IPS-18a (cell line): Measurements from ENCODE around the gene MAML3.

Experiments used
- H3K27ac ChIP-seq: one replicate; pipeline ENCODE4 v1.5.1; 2013; ENCODE audit warnings: low read length
- H3K27me3 ChIP-seq: one replicate; pipeline ENCODE4 v1.6.1; 2013; ENCODE audit warnings: mild to moderate bottlenecking, low read length; ENCODE audit not compliant: control insufficient read depth, insufficient read depth
- H3K36me3 ChIP-seq: one replicate; pipeline ENCODE4 v1.6.1; 2013; ENCODE audit warnings: low read depth, low read length; ENCODE audit not compliant: control insufficient read depth
- H3K4me1 ChIP-seq: one replicate; pipeline ENCODE4 v1.6.1; 2013; ENCODE audit warnings: low read depth, low read length; ENCODE audit not compliant: control insufficient read depth
- H3K4me3 ChIP-seq: one replicate; pipeline ENCODE4 v1.5.1; 2013; ENCODE audit warnings: low read length
- H3K9ac ChIP-seq: one replicate; pipeline ENCODE4 v1.6.1; 2013; ENCODE audit warnings: mild to moderate bottlenecking, low read length, moderate library complexity
- H3K9me3 ChIP-seq: one replicate; pipeline ENCODE4 v1.6.1; 2013; ENCODE audit warnings: low read depth, low read length; ENCODE audit not compliant: control insufficient read depth

MAML3 gene

DNA sequence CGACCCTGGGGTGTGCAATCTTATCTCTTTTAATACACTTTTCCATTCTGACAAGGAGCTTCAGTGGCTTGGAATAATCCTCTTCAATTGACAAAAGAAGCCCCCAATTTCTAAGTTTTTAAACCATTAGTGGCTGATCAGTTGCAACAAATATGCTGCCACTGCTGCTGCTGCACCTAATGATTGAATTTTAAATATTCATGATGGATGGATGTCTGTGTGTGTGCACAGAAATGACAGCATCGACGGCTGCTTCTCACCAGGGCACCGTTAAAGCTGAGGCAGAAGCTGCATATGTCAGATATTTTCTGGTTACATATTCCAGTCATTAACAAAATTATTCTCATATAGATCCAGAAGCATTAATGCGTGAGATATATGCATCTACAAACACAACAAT, 306.0 kb downstream of the MAML3 start:
- H3K9ac ChIP-seq: no peak overlapping the region
- no peak overlapping the region for H3K4me3 ChIP-seq
- H3K9me3 ChIP-seq: no peaks in the 10 kb centered on the region
- H3K36me3 ChIP-seq: no peaks in the 10 kb centered on the region
- H3K27ac ChIP-seq: no peak overlapping the region
- no peaks in the 10 kb centered on the region for H3K27me3 ChIP-seq
- H3K4me1 ChIP-seq: peaks cover 31% of the 10 kb centered on the region

DNA sequence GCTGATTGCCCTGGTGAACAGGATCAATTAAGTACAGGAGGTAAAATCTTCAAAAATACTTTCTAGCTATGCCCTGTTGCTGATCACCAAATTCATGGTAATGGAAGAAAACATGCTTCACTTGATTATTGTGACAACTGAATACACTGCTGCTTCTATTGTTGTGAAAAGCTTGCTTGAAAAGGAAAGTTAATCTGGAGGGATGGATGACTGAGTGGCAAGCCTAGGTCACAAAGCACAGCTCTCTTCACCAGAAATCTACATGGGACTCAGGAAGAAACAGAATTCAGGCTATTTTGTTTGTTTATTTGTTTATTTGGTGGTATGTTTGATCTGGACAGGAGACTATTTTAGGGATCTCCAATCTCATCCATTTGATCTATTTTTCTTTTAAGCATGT, 306.4 kb downstream of the MAML3 start:
- Histone ChIP-seq H3K4me3 (no peak overlapping the region), H3K27ac (no peak overlapping the region), H3K36me3 (no peaks in the 10 kb centered on the region), H3K9ac (no peak overlapping the region), H3K4me1 (peaks cover 31% of the 10 kb centered on the region), H3K9me3 (no peaks in the 10 kb centered on the region), H3K27me3 (no peaks in the 10 kb centered on the region)

DNA sequence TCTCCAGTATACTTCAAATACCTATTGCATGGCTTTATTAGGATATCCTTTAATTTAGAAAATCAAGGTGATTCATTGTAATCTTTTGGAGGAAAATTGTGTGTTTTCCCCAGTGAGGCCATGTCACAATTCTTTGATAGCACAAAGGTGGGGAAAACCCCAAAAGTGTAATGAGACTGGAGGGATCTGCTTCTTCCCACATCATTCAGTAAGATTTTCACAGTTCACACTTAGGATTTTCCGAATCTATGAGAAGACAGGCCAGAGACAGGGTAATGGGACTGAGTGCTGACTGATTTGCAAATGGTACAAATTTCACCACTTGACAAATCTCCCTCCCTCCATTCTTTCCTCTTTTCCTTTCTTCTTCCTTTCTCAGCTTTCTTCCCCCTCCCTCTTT, 307.2 kb downstream of the MAML3 start:
- Histone ChIP-seq H3K27me3 (no peaks in the 10 kb centered on the region), H3K9ac (no peak overlapping the region), H3K27ac (no peak overlapping the region), H3K9me3 (no peaks in the 10 kb centered on the region), H3K4me3 (no peak overlapping the region), H3K36me3 (no peaks in the 10 kb centered on the region), H3K4me1 (peaks cover 31% of the 10 kb centered on the region)

DNA sequence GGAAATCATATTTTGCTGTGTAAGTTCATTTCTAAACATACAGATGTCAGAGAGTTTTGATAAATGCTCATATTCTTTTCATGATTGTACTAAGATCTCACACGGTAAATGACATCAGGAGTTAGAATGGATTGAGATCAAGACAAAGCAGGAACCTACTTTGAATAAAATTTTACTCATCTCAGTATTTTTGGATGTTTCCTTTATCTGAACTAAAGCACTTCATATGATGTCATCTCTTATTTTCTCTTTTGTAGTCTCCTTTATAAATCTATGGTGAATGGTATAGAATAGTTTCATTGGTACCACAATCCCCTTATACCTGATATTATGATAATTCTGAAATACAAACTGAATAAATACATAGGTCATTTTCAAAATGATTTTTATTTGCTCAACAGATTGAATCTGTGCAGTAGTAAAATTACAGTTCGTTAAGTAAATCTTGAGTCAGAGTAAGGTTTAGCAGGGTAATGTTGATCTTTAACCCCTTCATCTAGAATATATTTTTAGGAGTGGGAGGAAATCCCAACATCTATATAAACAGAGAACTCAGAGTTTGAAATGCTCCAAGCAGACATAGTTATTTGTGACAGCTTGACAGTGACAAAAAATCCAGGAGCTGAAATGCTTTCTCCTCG, 308.4 kb downstream of the MAML3 start:
- Histone ChIP-seq H3K27ac (no peak overlapping the region), H3K9me3 (no peaks in the 10 kb centered on the region), H3K4me3 (no peak overlapping the region), H3K4me1 (peaks cover 31% of the 10 kb centered on the region), H3K36me3 (no peaks in the 10 kb centered on the region), H3K9ac (no peak overlapping the region), H3K27me3 (no peaks in the 10 kb centered on the region)

DNA sequence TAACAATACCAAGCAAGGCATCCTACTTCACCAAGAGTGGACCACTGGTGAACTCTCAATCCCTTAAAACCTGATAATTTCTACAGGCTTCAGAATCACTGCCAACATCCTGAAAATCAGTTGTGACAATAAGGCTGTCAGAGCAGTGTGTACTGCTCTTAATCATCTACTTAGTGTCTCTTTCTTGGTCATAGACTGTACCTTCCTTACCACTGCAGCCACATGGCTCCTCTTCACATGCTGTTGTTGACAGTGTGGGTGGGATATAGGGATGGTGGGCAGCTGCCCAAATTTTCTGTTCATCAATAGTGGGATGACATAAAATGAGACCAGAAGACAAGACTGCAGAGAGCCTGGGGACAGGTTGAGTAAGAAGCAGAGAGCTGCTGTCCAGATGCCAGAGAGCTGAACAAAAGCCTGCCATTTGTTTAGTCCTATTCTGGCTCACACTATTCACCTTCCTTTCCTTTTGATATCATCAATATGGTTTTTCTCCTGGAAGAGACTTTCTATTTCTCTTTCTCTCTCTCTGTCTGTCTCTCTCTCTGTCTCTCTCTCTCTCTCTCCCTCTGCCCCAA, 309.4 kb downstream of the MAML3 start:
- H3K4me1 ChIP-seq: peaks cover 22% of the 10 kb centered on the region
- H3K9ac ChIP-seq: no peak overlapping the region
- no peak overlapping the region for H3K4me3 ChIP-seq
- H3K36me3 ChIP-seq: no peaks in the 10 kb centered on the region
- H3K27me3 ChIP-seq: no peaks in the 10 kb centered on the region
- no peaks in the 10 kb centered on the region for H3K9me3 ChIP-seq
- no peak overlapping the region for H3K27ac ChIP-seq

- no peak overlapping the region for H3K27ac ChIP-seq
- H3K27me3 ChIP-seq: no peaks in the 10 kb centered on the region
- peaks cover 17% of the 10 kb centered on the region for H3K4me1 ChIP-seq
Observed at GRCh38 chr4:139844057-139844456, 309.9 kb downstream of the MAML3 start.

DNA sequence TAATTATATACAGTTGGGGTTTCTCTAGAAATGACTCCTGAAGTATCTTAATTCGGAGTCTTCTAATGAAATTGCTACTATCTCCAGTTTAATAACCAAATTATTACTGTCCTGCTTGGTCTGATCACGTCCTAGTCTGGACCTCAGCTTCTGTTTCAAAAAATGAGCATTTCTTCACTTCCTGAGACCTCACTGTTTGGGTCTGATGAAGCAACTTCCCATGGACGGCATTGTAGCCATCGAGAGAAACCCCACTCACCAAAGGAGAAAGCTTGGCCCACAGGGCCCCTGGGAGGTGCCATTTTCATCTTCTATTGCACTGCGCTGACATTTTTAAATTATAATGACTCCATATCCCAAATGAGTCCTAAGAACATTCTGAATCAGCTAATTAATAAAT, 310.3 kb downstream of the MAML3 start:
- Histone ChIP-seq H3K27ac (no peak overlapping the region), H3K4me3 (no peak overlapping the region), H3K36me3 (no peaks in the 10 kb centered on the region), H3K9ac (no peak overlapping the region), H3K9me3 (no peaks in the 10 kb centered on the region), H3K4me1 (peaks cover 15% of the 10 kb centered on the region), H3K27me3 (no peaks in the 10 kb centered on the region)

More at GRCh38 chr4:139844057-139844456, 309.9 kb downstream of the MAML3 start:
- no peak overlapping the region for H3K4me3 ChIP-seq
- no peaks in the 10 kb centered on the region for H3K36me3 ChIP-seq
- H3K9ac ChIP-seq: no peak overlapping the region
- H3K9me3 ChIP-seq: no peaks in the 10 kb centered on the region

DNA sequence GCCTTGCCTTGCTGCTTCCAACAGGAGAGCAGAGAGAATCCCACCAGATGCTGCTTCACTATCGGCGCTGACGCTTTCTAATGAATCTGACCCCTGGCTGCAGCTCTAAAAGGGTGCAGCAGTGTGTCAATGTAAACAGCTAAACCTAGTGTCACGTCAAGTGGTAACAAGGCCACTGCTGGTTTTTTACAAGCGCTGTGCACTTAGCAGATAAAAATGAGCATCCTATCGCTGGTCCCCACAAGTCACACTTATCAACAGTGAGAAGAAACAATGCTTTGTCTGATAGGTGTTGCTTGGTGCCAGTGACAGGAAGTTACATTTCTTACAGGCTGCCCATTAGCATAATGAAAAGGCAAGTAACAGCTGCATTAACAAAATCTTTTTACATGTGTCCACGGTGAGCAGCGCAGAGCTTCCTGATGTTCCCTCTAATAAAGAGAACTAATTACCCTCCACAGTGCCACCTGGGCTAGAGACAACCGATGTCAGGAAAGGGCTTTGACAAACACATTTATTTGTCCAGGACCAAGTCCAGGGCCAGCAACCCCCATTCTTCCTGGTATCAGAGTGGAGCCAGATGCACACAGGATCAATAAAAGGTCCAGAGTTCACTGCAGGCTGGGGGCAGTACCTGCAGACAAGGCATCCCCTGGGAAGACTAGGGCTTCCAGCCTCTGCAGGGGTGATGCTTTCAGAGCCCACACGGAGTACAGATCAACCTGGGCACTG, 312.4 kb downstream of the MAML3 start:
- no peak overlapping the region for H3K27ac ChIP-seq
- no peaks in the 10 kb centered on the region for H3K36me3 ChIP-seq
- H3K4me1 ChIP-seq: no peaks in the 10 kb centered on the region

DNA sequence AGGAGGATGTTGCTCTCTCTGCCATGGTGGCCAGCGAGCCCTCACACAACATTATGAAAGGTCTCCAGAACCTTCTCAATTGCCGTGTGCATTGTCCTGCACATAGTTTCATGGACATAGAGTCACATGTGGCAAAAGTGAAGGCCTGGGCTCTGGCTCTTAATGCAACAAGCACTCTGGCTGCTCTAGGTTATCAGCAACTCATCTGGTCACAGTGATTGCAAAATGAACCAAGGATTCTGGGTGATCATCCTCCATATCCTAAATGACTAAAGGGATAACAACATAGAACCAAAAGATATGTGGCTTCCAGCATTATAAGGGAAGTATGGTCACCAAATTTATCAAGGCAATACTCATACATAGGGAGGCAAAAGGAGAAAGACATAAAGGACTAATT, 313.2 kb downstream of the MAML3 start:
- no peak overlapping the region for H3K27ac ChIP-seq
- no peak overlapping the region for H3K9ac ChIP-seq
- no peak overlapping the region for H3K4me3 ChIP-seq
- H3K9me3 ChIP-seq: no peaks in the 10 kb centered on the region
- H3K4me1 ChIP-seq: peaks cover 5% of the 10 kb centered on the region
- H3K36me3 ChIP-seq: no peaks in the 10 kb centered on the region
- no peaks in the 10 kb centered on the region for H3K27me3 ChIP-seq

More for the DNA sequence above, 312.4 kb downstream of the MAML3 start:
- no peak overlapping the region for H3K9ac ChIP-seq
- H3K4me3 ChIP-seq: no peak overlapping the region
- no peaks in the 10 kb centered on the region for H3K27me3 ChIP-seq
- H3K9me3 ChIP-seq: no peaks in the 10 kb centered on the region

- H3K9me3 ChIP-seq: no peaks in the 10 kb centered on the region
- no peaks in the 10 kb centered on the region for H3K27me3 ChIP-seq
- H3K4me1 ChIP-seq: peaks cover 5% of the 10 kb centered on the region
Observed at GRCh38 chr4:139839403-139840031, 314.5 kb downstream of the MAML3 start.

GRCh38 chr4:139838811-139839210, 315.2 kb downstream of the MAML3 start:
- H3K36me3 ChIP-seq: no peaks in the 10 kb centered on the region
- H3K27me3 ChIP-seq: no peaks in the 10 kb centered on the region
- no peak overlapping the region for H3K27ac ChIP-seq
- no peaks in the 10 kb centered on the region for H3K9me3 ChIP-seq
- H3K4me1 ChIP-seq: peaks cover 5% of the 10 kb centered on the region
- no peak overlapping the region for H3K9ac ChIP-seq
- no peak overlapping the region for H3K4me3 ChIP-seq

More at GRCh38 chr4:139839403-139840031, 314.5 kb downstream of the MAML3 start:
- Histone ChIP-seq H3K4me3 (no peak overlapping the region), H3K9ac (no peak overlapping the region), H3K27ac (no peak overlapping the region), H3K36me3 (no peaks in the 10 kb centered on the region)
